ENCODE results near the gene RNF114.

DNA sequence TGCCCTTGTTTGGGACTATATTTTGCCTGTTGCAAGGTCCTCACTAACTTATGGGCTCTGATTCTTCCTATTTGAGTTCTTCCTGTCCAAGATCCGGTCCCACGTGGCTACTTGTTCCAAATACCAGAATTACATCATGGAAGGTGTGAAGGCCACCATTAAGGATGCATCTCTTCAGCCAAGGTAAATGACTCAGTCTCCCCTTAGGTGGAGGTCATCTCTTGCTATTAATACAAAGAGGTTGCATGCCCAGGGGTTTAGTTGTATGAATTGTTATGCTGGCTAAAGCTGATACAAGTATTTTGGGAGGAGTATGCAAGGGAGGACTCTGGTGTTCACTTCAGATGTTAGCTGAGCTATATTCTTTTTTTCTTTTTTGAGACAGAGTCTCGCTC lies 9.1 kb downstream of the RNF114 start:
- no peak for TF ChIP-seq MYC (IDR thresholded peaks at IDR 0.05; ENCODE audit: low read depth, low read length)
- no peak for TF ChIP-seq POLR2A (IDR thresholded peaks at IDR 0.05; ENCODE audit: low read depth, low read length)
- TF ChIP-seq EZH2 (IDR thresholded peaks at IDR 0.05; ENCODE audit: borderline replicate concordance, low read depth, low read length, severe bottlenecking) = no peak
- no peak for TF ChIP-seq JUN (IDR thresholded peaks at IDR 0.05; ENCODE audit: borderline replicate concordance, insufficient read depth, insufficient read length, low read depth)

All from endothelial cell of umbilical vein (primary cell).